Activated CD4-positive, alpha-beta T cell treated with anti-CD3 and anti-CD28 coated beads, Interleukin-2, amount 50 U/mL, for 24 hours (primary cell): ENCODE measurements around the gene PPIF.

Experiments used
- DNase-seq, 2 donors: peaks; one replicate each; pipeline ENCODE4 v3.0.0-alpha.2; 2020; ENCODE audit warnings: low read depth in 1 of 2, low spot score in 1 of 2

The PPIF gene

DNA sequence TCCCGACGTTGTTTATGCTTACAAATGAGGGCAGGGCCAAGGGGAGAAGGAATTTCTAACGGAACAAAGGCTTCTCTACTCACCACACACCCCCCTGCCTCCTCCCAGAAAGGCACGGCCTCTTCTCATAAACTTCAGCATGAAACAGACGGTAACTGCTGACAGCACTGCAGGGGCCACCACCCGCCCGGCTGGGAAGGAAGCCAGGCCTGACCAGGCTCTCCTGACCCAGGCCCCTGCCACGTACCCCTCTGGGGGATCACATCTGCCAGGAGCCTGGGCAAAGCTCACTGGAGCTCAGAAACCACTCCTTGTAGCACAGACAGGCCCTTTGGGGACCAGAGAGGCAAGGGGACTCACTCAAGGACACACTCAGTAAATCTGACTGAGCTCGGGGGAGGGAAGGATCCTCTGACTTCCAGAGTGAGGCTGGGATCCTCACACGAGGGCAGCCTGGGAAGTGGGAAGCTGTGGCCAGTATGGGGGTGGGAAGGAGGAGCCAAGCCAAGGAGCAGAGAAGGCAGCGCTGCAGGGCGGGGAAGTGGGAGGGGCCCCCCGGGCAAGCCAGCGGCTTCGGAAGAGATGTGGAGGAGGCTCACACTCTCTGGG, 52.1 kb downstream of the PPIF start:
- DNase-seq: no peak

DNA sequence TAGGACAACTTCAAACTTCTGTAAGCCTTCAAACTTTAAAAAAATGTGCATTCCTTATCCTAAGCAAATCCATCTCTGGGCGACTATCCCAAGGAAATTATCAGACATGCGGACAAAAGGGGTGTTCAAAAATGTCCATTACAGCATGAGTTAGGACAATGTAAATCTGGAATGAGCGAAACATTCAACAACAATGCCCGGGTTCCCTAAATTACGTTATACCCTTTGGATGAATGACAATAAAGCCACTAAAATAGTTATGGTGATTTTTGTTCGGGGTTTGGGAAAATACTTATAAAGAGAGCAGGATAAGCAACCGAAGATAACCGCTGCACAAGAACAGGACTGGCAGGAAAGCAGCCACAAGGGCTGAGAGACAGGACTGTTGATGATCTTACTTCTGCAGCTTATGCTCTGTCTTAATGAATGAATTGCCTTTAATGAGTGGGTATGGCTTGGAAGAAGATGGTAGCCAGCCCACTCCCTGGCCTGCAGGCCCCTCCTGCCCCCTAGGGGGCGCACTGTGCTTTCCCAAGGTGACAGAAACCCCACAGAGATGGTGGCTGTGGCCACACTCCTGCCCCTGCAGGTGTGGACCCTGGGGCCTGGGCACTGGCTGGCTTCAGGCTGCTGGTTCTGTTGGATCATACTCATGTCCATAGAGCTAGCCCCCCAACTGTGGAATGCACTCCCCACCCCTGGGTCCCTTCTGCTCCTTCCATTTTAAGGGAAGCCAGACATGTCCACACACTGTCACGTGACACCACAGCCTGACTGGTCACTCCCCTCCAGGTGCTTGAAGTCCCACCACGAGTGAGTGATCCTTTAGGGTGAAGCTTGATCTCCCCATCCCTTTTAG, 53.1 kb downstream of the PPIF start:
- peak in 1 of 2 donors; percentile 10 for DNase-seq

- DNase-seq: no peak
These were observed 54.0 kb downstream of the PPIF start for GRCh38 chr10:79401015-79401921.

- no peak for DNase-seq
These were observed 55.3 kb downstream of the PPIF start for GRCh38 chr10:79402625-79402946.

- DNase-seq: no peak
These were observed 55.7 kb downstream of the PPIF start for GRCh38 chr10:79402951-79403350.

DNA sequence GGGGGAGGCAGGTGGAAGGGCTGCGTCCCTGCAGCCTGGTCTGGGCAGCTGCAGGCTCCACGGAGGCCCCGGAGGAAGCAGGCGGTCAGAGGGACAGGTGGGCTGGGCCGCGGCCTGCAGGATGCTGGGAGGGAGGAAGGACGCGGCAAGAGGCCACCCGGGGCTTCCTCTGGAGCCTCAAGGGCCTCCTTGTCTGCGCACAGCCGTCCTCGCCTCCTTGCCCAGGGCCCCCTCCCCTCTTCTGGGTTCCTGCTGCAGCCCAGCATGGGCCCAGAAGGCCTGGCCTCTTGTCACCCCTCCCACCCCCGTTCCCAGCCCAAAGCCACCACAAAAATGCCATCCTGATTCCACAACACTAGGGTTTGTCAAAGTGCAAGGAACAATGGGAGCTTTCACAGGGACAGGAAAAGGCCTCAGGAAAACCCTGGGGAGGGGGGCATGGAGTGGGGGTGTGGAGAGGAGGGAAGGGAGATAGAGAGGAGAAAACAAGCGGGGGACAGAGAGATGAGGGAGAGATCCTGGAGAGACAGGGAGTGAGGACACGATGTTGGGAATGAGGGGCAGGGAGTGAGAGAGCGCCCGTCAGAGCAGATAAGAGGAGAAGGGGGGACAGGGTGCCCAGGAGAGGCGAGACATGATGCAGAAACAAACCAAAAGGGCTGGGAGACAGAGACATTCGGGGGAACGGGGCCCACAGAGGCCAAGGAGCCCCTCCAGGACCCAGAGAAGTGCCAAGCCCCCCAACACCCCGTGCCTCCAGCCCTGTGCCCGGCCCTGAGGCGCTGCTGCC, 56.4 kb downstream of the PPIF start:
- DNase-seq: no peak

GRCh38 chr10:79404231-79404609, 57.0 kb downstream of the PPIF start:
- DNase-seq: no peak

GRCh38 chr10:79404690-79405131, 57.4 kb downstream of the PPIF start:
- DNase-seq: no peak
